Cardiac septum (tissue), 1 donor: ENCODE results near the gene CFD. TPM values are rescaled to one million over a fixed set of nuclear protein-coding genes. Genes with fewer than 3 reads are reported as not detected.
"Not testable (repeated sequence)": the region's sequence is repeated elsewhere in the genome, so short reads cannot be mapped to it uniquely, and the experiment has no call there.

Experiments used
- DNase-seq: peaks from one replicate; pipeline ENCODE4 v3.0.0-alpha.2; 2020; ENCODE audit warnings: low spot score
- intact Hi-C: fragments of 100-400 bp; cut with DNase I; formaldehyde crosslinking; loops from one replicate; pipeline ENCODE4 v1.14.0; 2022
- total RNA-seq: library from RNA; stranded (reverse); fragmentation: NEBNext Ultra II Directional; extraction: Animal tissue kit (Norgen Biotek cat#: 25700); gene quantifications from one replicate; pipeline ENCODE4 v1.2.1, GENCODE V29; 2021
- donor health status: DM: no; HTN: no; CAD: no.

CFD gene
- total RNA-seq, 1 donor from 2014 or later = 31.0 TPM

- DNase-seq = no peak
- intact Hi-C loops = no loop called here
Observed at GRCh38 chr19:867855-868457, 8.5 kb downstream of the CFD start.

- intact Hi-C loops = no loop called here
- DNase-seq = no peak
Observed at GRCh38 chr19:868458-869244, 9.2 kb downstream of the CFD start.

GRCh38 chr19:869245-870177, 10.0 kb downstream of the CFD start:
- no peak for DNase-seq
- intact Hi-C loops = no loop called here

- intact Hi-C loops = no loop called here
- no peak for DNase-seq
Observed at GRCh38 chr19:870314-870713, 10.8 kb downstream of the CFD start.

- DNase-seq = no peak
- intact Hi-C loops = no loop called here
Observed at GRCh38 chr19:870963-871401, 11.5 kb downstream of the CFD start.

- intact Hi-C loops = no loop called here
Observed at GRCh38 chr19:871446-872265, 12.2 kb downstream of the CFD start.

GRCh38 chr19:872266-872951, 12.9 kb downstream of the CFD start:
- intact Hi-C loops = no loop called here
- DNase-seq = peak; percentile 83

More at GRCh38 chr19:871446-872265, 12.2 kb downstream of the CFD start:
- DNase-seq = no peak

GRCh38 chr19:873084-873483, 13.6 kb downstream of the CFD start:
- DNase-seq = no peak
- intact Hi-C loops = no loop called here

GRCh38 chr19:873561-874041, 14.1 kb downstream of the CFD start:
- intact Hi-C loops = no loop called here
- no peak for DNase-seq

- intact Hi-C loops = no loop called here
Observed at GRCh38 chr19:875265-875879, 15.9 kb downstream of the CFD start.

GRCh38 chr19:876089-876488, 16.6 kb downstream of the CFD start:
- intact Hi-C loops = no loop called here

More at GRCh38 chr19:875265-875879, 15.9 kb downstream of the CFD start:
- no peak for DNase-seq

GRCh38 chr19:876780-877314, 17.4 kb downstream of the CFD start:
- DNase-seq = no peak
- intact Hi-C loops = no loop called here

More at GRCh38 chr19:876089-876488, 16.6 kb downstream of the CFD start:
- no peak for DNase-seq

GRCh38 chr19:877992-878660, 18.7 kb downstream of the CFD start:
- intact Hi-C loops, DNase-seq: not testable (repeated sequence)

GRCh38 chr19:878751-879561, 19.5 kb downstream of the CFD start:
- intact Hi-C loops, DNase-seq: not testable (repeated sequence)

- no peak for DNase-seq
- intact Hi-C loops = no loop called here
Observed at GRCh38 chr19:879711-880438, 20.4 kb downstream of the CFD start.
